SK-N-SH (cell line): ENCODE measurements around the gene ENKUR.

ENCODE experiments used
- CTCF ChIP-seq: fragments of 200-600 bp; sonication (generic); IDR thresholded peaks from 2 replicates; pipeline ENCODE4 v1.6.1; 2017; ENCODE audit warnings: antibody characterized with exemption, mild to moderate bottlenecking, moderate library complexity
- REST ChIP-seq: IDR thresholded peaks from 2 replicates; pipeline ENCODE4 v1.6.1; 2012; ENCODE audit warnings: mild to moderate bottlenecking, low read depth, low read length, moderate library complexity
- SMC3 ChIP-seq: IDR thresholded peaks from 2 replicates; pipeline ENCODE4 v1.6.1; 2012; ENCODE audit warnings: low read depth, low read length, improper control_type of control experiment

DNA sequence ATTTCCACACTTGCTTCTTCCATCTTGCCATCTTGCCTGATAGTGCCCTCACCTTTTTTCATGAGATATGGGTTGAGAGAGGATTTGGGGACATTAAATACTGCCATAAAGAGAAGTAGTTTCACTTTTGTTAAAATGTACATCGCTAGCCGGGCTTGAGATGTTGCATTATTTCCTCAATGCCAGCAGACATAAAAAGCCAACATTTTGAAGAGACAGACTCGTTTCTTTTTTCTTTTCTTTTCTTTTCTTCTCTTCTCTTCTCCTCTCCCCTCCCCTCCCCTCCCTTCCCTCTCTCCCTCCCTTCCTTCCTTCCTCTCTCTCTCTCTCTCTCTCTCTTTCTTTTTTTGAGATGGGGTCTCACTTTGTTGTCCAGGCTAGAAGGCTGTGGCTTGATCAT is 17.9 kb downstream of the ENKUR start:
- TF ChIP-seq CTCF (no peak), SMC3 (no peak), REST (no peak)
